Measurements from ENCODE around the gene ORAI3.

- no peak for TF ChIP-seq GATA3 (IDR thresholded peaks at IDR 0.05; ENCODE audit: low read depth, low read length)
- no peak for TF ChIP-seq GATA2 (IDR thresholded peaks at IDR 0.05; ENCODE audit: low read depth, low read length)
These were observed 48.3 kb upstream of the ORAI3 start for GRCh38 chr16:30900588-30900987.

Data from SH-SY5Y (cell line).